Measurements from ENCODE around the gene CEP85.
"Not testable (repeated sequence)": the region's sequence is repeated elsewhere in the genome, so short reads cannot be mapped to it uniquely, and the experiment has no call there.

CEP85 gene

GRCh38 chr1:26290882-26291261 lies 56.9 kb downstream of the CEP85 start:
- no peak for DNase-seq (ENCODE audit: low spot score)

DNA sequence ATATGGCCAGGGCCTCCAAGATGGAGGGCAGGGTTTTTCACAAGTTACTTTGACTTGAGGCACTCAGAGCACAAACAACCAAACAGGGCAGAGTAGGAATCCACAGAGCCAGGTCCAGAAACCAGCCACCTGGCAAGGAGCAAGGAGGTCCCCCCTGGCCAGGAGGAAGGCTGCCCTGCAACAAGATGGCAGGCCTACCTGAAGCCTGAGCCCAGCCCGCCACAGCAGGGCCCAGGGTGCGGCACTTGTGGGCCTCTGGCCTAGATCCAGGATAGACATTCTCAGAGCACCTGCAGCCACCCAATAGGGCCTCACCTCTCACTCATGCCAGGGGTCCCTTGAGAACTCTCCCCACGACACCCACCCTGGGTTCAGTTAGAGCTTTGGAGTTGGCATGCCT lies 57.4 kb downstream of the CEP85 start:
- DNase-seq (ENCODE audit: low spot score) = no peak

DNA sequence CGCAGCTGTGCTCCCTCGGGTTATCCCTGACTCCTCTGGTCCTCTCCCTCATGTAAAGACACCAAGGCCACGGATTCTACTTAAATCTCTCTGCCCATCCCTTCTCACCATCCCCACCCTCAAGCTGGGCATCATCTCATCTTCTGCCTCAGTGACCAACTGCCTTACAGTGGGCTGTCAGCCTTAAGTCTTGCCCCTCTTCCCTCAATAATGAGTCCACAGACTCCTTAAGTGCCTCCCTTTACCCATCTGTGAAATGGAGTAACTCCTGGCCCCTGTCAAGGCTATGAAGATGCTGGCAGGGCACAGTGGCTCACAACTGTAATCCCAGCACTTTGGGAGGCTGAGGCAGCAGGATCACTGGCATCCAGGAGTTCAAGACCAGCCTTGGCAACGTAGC lies 57.9 kb downstream of the CEP85 start:
- no peak for DNase-seq (ENCODE audit: low spot score)

DNA sequence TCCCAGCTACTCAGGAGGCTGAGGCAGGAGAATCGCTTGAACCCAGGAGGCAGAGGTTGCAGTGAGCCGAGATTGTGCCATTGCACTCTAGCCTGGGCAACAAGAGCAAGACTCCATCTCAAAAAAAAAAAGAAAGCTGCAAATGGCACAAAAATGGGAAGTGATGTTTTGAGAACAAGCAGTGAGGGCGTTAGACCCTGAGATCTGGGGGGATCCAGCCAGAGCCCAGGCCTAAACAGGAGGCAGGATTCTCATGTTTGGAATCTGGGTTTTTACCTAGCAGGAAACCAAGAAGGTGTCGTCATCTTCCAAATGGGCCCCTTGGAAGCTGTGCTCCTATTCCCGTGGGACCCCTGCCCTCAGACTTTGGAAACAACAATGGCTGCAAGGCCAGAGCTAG lies 58.7 kb downstream of the CEP85 start:
- not testable (repeated sequence) for DNase-seq (ENCODE audit: low spot score)

DNA sequence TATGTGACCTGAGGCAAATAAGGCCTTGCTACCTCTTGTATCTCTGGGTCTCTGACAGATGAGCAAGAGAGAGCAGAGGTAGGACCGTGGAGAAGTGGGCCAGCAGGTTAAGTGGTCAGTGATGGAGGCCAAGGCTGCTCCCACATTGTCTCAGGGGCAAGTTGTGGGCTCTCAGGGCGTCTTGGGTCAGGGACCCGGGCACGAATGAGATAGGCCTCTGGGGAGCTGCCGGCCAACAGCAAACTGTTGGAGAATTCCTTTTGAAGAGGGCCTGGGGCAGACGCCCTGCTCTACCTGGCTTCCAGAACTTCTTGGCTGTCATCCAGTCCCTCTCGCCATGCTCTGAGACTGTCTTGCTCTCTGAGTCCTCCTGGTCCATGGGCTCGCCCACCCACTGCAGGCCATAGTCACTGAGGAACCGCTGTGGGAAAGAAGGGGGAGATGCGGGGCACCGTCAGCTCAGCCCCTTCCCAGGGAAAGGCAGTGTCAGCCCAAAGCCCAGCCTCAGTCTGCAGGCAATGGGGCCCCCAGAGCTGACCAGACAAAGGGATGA lies 60.0 kb downstream of the CEP85 start:
- DNase-seq (ENCODE audit: low spot score) = no peak

DNA sequence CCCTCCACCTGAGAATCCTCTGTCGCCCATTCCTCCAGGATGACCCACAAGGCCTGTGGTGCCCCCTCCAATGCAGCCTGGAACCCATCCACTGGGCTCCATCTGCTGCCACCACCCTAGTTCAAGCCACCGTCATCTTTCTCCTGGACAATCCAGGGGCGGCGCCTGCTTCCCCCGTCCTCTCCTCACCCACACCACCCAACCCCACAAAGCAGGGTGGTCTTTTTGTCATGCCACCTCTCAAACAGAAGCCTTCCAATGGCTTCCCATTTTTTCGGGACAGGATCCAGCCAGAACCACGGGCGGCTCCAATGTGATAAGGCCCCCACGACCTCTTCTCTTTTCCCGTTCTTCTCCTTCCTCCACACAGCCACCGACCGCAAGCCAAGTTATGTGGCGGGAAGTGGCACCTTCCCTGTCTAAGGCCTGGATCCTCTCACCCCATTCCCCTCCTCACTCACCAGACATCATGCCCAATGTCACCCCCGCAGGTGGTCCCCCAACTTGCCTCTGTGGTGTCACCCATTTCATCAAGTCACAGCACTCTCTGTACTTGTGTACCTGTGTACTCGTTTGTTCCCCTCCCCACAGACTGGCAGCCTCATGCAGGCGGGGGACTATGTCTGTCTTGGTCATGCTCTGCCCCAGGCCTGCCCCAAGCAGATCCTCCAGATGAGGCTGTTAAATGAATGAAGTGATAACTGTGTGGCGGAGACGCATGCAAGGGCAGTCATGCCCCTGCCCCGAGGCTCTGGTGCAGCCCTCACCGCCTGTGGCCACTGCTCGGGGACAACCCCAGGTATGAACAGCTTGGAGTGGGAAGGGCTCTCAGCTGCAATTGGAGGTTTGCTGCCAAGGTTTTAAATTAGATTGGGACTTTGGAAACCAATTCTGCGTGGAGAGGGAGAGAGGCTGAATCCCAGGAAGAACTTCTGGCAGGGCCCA lies 61.5 kb downstream of the CEP85 start:
- no peak for DNase-seq (ENCODE audit: low spot score)

- no peak for DNase-seq (ENCODE audit: low spot score)
Measured at GRCh38 chr1:26296340-26297056, 62.5 kb downstream of the CEP85 start.

- DNase-seq (ENCODE audit: low spot score) = no peak
Measured at GRCh38 chr1:26297057-26297790, 63.2 kb downstream of the CEP85 start.

- no peak for DNase-seq (ENCODE audit: low spot score)
Measured at GRCh38 chr1:26297791-26298124, 63.8 kb downstream of the CEP85 start.

DNA sequence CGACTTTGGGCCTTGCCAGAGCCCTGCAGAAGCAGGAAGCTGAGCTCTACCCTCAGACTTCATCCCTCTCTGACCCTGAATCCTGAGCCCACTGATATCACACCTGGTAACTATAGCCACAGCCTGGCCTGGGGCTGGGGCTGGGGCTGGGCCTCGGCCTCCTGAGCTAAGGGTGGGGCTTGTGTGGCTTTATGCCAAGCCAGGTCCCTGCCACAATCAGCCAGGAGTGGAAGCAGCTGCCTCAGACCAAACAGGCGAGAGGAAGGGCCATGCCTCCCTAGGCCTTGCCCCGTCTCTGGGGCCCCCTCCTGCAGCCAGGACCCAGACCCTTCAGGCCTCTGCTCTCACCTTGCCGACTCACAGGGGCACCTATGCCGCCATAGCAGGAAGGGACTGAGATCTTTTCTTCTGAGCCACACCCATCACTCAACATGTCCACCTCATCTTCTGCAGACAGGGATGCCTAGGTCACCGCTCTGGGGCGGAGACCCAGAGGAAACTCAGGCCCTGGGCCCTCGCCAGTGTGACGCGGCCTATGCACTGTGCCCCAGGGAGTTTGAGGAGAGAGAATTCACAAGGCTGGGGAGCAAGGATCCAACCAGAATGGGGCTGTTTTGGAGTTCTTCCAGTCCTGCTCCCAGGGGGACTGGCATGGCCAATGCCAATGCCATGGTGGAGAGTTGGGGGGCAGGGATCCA lies 66.7 kb downstream of the CEP85 start:
- peak; percentile 50 for DNase-seq (ENCODE audit: low spot score)

GRCh38 chr1:26302733-26303405 lies 68.9 kb downstream of the CEP85 start:
- no peak for DNase-seq (ENCODE audit: low spot score)

DNA sequence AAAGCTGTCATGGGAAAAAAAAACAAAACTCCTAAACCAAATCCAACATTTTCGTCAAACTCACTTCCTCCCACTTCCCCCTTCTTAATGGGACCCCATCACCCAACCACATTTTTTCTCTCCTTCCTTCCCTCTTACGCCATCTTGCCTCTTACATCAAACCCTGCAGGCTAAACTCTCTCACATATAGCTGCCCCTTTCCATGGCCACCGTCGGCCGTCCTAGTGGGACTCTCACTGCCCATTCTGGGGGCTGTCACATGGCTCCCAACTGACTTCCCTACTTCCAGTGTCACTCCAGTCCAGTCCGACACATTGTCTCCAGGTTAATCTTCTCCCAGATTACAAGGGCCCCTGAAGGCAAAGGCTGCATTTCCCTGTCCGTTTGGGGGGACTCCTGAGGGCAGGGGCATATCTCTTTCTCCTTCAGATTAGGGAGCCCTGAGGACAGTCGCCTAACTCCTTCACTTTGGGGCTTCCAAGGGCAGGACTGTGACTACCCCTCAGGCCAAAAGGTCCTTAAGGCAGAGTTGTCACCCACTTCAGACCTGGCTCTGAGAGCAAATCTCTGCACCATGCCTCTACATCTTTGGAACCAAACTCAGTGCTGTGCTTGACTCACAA lies 71.8 kb downstream of the CEP85 start:
- no peak for DNase-seq (ENCODE audit: low spot score)

DNA sequence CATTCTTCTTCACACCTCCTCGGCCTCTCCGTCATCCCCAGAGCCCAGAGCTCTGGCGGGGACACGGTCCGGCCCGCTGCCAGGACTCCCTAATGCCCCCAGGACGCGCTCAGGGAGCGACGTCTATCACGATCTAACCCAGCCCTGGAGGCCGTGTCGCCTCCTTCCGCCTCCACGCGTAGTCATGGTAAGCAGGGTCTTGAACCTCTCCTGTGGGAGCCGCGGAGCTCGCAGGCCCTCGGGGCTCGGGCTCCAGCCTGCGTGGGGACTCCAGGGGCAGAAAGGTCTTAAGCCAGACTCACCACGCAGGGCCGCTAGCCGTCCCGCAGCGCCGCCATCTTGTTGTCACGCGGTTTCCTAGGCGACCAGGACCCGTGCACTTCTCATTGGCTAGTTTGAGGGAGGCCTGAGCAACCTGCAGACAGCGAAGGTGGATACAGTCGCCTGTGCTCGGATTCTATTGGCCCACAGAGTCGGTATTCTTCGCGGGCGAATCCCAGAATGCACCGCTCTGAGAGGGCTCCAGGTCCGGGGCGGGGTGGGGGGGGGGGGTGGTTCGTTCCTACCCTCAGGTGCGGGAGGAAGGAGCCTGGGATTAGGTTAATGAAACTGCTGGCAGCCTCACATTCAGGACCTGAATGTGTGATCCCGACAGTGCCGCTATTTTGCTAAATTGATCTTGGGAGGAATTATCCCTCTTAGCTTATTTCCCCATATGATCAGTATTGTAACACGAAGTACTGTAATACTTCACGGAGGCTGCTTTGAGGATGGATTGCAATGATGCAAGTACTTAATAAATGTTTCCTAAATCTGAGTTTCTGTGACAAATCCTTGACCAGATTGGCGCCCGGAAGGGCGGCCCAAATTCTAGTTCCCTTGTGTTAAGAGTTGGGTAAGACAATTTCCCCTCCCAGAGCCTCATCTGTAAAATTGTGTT lies 72.6 kb downstream of the CEP85 start, which contains the start of gene UBXN11:
Gene UBXN11 (minus strand): TSS at position 347 of the 940 bp plus-strand sequence. CDS start 3,753 bp downstream, outside the sequence.
- peak; percentile 94 for DNase-seq (ENCODE audit: low spot score)

GRCh38 chr1:26307363-26307781 lies 73.4 kb downstream of the CEP85 start:
- DNase-seq (ENCODE audit: low spot score) = no peak

DNA sequence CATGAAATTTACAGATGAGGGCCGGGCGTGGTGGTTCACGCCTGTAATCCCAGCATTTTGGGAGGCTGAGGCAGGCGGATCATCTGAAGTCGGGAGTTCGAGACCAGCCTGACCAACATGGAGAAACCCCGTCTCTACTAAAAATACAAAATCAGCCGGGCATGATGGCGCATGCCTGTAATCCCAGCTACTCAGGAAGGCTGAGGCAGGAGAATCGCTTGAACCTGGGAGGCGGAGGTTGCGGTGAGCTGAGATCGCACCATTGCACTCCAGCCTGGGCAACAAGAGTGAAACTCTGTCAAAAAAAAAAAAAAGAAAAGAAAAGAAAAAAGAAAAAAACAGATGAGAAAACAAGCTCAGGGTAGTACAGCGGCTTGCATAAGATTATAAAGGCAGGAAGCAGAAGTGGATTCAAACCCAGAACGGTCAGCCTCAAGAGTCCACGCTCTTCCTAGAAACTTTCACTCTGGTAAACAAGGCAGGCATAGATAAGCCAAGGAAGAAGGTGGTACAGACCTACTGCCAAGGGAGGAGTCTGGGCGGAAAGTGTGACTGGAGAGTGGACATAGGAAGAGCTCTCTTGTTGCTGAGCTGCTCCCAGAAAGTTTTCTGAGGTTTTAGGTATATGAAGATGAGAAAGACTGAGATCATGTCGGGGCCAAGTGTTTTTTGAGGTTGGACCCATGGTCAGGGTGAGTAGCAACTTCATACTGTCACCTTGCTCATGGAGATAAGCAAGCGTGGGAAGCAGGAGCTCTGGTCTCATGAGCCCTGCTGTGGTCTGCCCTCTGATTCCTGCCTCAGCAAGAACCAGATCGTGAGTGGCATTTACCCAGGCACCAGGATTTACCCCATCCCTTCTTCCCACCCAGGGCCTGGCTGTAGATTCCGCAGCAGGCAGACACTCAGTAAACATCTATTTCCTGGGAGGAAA lies 74.2 kb downstream of the CEP85 start:
- DNase-seq (ENCODE audit: low spot score) = peak; percentile 53

GRCh38 chr1:26314501-26314900 lies 80.5 kb downstream of the CEP85 start:
- no peak for DNase-seq (ENCODE audit: low spot score)

GRCh38 chr1:26315874-26316850 lies 82.2 kb downstream of the CEP85 start:
- no peak for DNase-seq (ENCODE audit: low spot score)
